ENCODE measurements around the gene SPECC1. TPM values are rescaled to one million over a fixed set of nuclear protein-coding genes. Genes with fewer than 3 reads are reported as not detected.
A peak's percentile ranks its signal among the peaks of the same experiment; 100 is the strongest.
"Not testable (repeated sequence)": the region's sequence is repeated elsewhere in the genome, so short reads cannot be mapped to it uniquely, and the experiment has no call there.

SPECC1 gene, protein sequence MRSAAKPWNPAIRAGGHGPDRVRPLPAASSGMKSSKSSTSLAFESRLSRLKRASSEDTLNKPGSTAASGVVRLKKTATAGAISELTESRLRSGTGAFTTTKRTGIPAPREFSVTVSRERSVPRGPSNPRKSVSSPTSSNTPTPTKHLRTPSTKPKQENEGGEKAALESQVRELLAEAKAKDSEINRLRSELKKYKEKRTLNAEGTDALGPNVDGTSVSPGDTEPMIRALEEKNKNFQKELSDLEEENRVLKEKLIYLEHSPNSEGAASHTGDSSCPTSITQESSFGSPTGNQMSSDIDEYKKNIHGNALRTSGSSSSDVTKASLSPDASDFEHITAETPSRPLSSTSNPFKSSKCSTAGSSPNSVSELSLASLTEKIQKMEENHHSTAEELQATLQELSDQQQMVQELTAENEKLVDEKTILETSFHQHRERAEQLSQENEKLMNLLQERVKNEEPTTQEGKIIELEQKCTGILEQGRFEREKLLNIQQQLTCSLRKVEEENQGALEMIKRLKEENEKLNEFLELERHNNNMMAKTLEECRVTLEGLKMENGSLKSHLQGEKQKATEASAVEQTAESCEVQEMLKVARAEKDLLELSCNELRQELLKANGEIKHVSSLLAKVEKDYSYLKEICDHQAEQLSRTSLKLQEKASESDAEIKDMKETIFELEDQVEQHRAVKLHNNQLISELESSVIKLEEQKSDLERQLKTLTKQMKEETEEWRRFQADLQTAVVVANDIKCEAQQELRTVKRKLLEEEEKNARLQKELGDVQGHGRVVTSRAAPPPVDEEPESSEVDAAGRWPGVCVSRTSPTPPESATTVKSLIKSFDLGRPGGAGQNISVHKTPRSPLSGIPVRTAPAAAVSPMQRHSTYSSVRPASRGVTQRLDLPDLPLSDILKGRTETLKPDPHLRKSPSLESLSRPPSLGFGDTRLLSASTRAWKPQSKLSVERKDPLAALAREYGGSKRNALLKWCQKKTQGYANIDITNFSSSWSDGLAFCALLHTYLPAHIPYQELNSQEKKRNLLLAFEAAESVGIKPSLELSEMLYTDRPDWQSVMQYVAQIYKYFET
- 10 to 100 TPM; 15.4 to 17.0 TPM for total RNA-seq

GRCh38 chr17:20009302-20010098 lies at the start of gene SPECC1:
Gene SPECC1, plus strand, starts transcription at chr17:20009359. Its CDS starts 87,293 bp downstream, at chr17:20096652.
- ChIA-PET POLR2A (interaction anchor here (0.7 kb wide), 1 partner anchor 195 kb away, joined by 3 read pairs; no protein-coding TSS in a partner anchor), CTCF (interaction anchor here (0.5 to 6.3 kb wide), 26 partner anchors 9 to 647 kb away, joined by 3 to 71 read pairs (median 3); partner anchors contain the start of genes AKAP10 and B9D1)
- peak within 1 kb of the TSS; percentile 73 for H3K4me3 Mint-ChIP-seq
- no peak within 1 kb of the TSS for H3K27ac Mint-ChIP-seq
- H3K4me1 Mint-ChIP-seq (ENCODE audit: low read depth), result peaks cover 11% of the 10 kb centered on the region
- DNase-seq, result peak; percentile 92
- no peaks in the 10 kb centered on the region for H3K36me3 Mint-ChIP-seq
- H3K9me3 Mint-ChIP-seq, result no peaks in the 10 kb centered on the region
- H3K27me3 Mint-ChIP-seq, result peaks cover 27% of the 10 kb centered on the region
- intact Hi-C loops (cut with micrococcal nuclease), result loop anchor here (1.0 to 5.0 kb wide), 3 partner anchors 31 to 148 kb away; no protein-coding TSS in a partner anchor

- Mint-ChIP-seq H3K4me1 (ENCODE audit: low read depth) (peaks cover 29% of the 10 kb centered on the region), H3K36me3 (peaks cover 30% of the 10 kb centered on the region)
- H3K27ac Mint-ChIP-seq; CTCF ChIA-PET; POLR2A ChIA-PET; H3K27me3 Mint-ChIP-seq; DNase-seq; H3K9me3 Mint-ChIP-seq; intact Hi-C loops (cut with micrococcal nuclease); H3K4me3 Mint-ChIP-seq: not testable (repeated sequence)
Measured at GRCh38 chr17:19962954-19963353, 46.2 kb upstream of the SPECC1 start.

GRCh38 chr17:19973156-19973555 lies 36.0 kb upstream of the SPECC1 start:
- intact Hi-C loops (cut with micrococcal nuclease), result no loop called here
- H3K36me3 Mint-ChIP-seq, result peaks cover 35% of the 10 kb centered on the region
- H3K27me3 Mint-ChIP-seq, result no peaks in the 10 kb centered on the region
- ChIA-PET POLR2A (no interaction called here), CTCF (no interaction called here)
- no peak overlapping the region for H3K27ac Mint-ChIP-seq
- H3K4me1 Mint-ChIP-seq (ENCODE audit: low read depth), result peaks cover 45% of the 10 kb centered on the region
- H3K9me3 Mint-ChIP-seq, result no peaks in the 10 kb centered on the region
- no peak overlapping the region for H3K4me3 Mint-ChIP-seq
- DNase-seq, result no peak

DNA sequence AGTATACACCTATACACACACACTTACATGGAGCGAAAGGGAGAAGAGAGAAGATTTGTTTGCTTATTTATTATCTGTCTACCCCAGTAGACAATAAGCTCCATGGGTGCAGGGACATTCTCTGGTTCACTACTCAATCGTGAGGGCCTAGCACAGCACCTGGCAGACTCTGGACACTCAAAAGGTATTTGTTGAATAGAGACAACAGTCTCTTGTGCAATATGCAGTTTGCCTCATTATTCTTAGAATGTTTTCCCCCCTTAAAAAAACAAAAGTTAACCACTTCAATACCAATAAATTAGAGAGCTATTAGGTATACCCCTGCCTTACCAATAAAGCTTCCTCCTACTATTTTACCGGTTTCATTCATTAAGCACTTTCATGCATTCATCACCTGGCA lies 33.6 kb upstream of the SPECC1 start:
- Mint-ChIP-seq H3K27me3 (no peaks in the 10 kb centered on the region), H3K4me3 (peak overlapping the region; percentile 94), H3K27ac (peak overlapping the region; percentile 61), H3K36me3 (peaks cover 18% of the 10 kb centered on the region), H3K9me3 (peaks cover 4% of the 10 kb centered on the region), H3K4me1 (ENCODE audit: low read depth) (peaks cover 45% of the 10 kb centered on the region)
- ChIA-PET POLR2A (no interaction called here), CTCF (interaction anchor here (4.2 kb wide), 1 partner anchor 34 kb away, joined by 24 read pairs; the partner anchor contains the start of gene SPECC1)
- no peak for DNase-seq
- intact Hi-C loops (cut with micrococcal nuclease), result loop anchor here (5.0 kb wide), 1 partner anchor 347 kb away; no protein-coding TSS in a partner anchor

DNA sequence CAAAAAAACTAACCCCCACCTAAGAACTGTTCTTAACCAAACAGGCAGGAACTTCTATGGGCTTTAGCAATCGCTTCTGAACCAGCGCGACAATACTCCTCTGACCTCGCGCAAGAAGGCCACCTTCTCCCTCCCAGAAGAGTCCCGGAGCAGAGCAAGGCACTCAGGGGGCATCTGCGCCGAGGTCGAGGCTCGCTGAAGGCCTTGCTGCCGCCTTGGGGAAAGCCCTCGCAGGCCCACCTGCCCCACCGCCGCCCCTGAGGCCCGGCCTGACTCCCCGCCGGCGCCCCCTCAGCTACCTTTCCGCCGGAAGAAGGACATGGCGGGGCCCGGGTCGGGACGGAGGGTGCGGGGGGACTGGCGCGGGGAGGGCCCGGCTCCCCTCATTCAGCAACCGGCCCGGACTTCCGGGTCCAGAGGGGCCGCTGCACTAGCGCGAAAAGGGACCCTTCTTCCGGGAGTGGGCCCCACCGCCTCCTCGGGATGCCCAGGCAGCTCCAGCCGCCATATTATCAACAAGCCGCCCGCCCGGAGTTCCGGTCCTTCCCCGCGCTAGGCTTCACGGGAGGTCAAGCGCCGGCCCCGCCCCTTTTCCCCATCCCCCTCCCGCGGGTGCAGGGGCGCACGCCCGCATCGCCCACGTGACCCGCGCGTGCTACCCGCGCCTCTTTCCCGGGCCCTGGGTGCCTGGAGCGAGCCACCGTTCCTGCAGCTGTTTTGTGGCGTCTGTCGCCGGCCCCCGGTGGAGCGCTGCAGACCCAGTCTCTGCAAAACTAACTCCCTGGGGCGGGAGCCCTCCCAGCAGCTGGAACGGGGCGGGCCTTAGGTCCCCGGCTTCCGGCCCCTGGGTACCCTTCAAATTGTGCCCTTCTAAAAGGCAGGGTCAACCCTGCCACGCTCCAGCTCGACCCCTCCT lies 31.6 kb upstream of the SPECC1 start, which contains the start of gene AKAP10:
AKAP10 (minus strand) TSS at position 536 of the 916 bp plus-strand sequence; CDS start at position 387, 149 bp downstream.
- intact Hi-C loops (cut with micrococcal nuclease), result loop anchor here (1.0 to 5.0 kb wide), 3 partner anchors 32 to 345 kb away; partner anchors contain the start of gene SPECC1
- Mint-ChIP-seq H3K9me3 (peaks cover 4% of the 10 kb centered on the region), H3K36me3 (peaks cover 14% of the 10 kb centered on the region), H3K4me1 (ENCODE audit: low read depth) (peaks cover 49% of the 10 kb centered on the region), H3K27me3 (no peaks in the 10 kb centered on the region), H3K4me3 (peak within 1 kb of the TSS; percentile 94), H3K27ac (peak within 1 kb of the TSS; percentile 97)
- peak; percentile 96 for DNase-seq
- CTCF ChIA-PET, result interaction anchor here (0.8 to 4.2 kb wide), 4 partner anchors 11 to 215 kb away, joined by 3 to 24 read pairs (median 3); partner anchors contain the start of gene SPECC1
- POLR2A ChIA-PET, result interaction anchor here (0.6 to 1.7 kb wide), 6 partner anchors 8 to 178 kb away, joined by 3 to 4 read pairs (median 3); no protein-coding TSS in a partner anchor

DNA sequence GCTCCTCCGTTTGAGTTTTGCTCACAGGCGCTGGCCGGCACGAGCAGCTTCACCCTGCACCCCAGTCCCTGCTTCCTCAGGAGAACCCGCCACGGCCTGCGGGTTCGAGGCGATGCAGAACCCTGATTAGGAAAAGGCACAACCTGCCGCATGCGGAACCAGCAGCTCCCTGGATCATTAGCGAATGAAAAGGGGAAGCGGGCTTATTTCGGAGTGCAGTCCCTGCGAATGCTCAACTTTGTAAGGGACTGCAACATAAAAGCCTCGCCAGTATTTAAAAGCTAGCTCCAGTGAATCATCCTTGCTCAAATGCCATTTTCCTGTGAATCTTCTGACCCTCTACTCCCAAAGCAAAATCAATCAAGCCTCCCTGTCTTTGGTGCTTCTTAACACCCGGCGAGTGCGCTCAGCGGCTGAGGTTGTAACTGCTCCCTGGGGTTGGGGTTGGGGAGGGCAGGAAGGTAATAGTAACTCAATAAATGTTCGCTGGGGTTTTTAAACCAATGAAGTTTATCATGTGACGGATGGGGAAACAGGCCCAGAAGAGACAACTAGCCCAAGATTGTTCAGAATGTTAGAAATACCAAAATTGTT lies 30.9 kb upstream of the SPECC1 start:
- CTCF ChIA-PET, result interaction anchor here (0.8 to 4.2 kb wide), 4 partner anchors 10 to 216 kb away, joined by 3 to 24 read pairs (median 3); partner anchors contain the start of gene SPECC1
- Mint-ChIP-seq H3K9me3 (peaks cover 4% of the 10 kb centered on the region), H3K36me3 (peaks cover 10% of the 10 kb centered on the region), H3K4me3 (peak overlapping the region; percentile 94), H3K4me1 (ENCODE audit: low read depth) (peaks cover 47% of the 10 kb centered on the region), H3K27ac (peak overlapping the region; percentile 97), H3K27me3 (no peaks in the 10 kb centered on the region)
- POLR2A ChIA-PET, result interaction anchor here (1.2 to 1.7 kb wide), 2 partner anchors 51 to 177 kb away, joined by 3 to 4 read pairs; no protein-coding TSS in a partner anchor
- intact Hi-C loops (cut with micrococcal nuclease), result loop anchor here (1.0 to 5.0 kb wide), 3 partner anchors 31 to 344 kb away; partner anchors contain the start of gene SPECC1
- DNase-seq, result peak; percentile 46

- DNase-seq, result no peak
- Mint-ChIP-seq H3K27me3 (no peaks in the 10 kb centered on the region), H3K27ac (peak overlapping the region; percentile 97), H3K4me3 (peak overlapping the region; percentile 94), H3K9me3 (peaks cover 4% of the 10 kb centered on the region), H3K36me3 (peaks cover 8% of the 10 kb centered on the region), H3K4me1 (ENCODE audit: low read depth) (peaks cover 42% of the 10 kb centered on the region)
- intact Hi-C loops (cut with micrococcal nuclease), result loop anchor here (1.0 to 5.0 kb wide), 3 partner anchors 30 to 343 kb away; partner anchors contain the start of gene SPECC1
- ChIA-PET POLR2A (no interaction called here), CTCF (interaction anchor here (4.2 kb wide), 1 partner anchor 30 kb away, joined by 24 read pairs; the partner anchor contains the start of gene SPECC1)
Measured at GRCh38 chr17:19978805-19979211, 30.4 kb upstream of the SPECC1 start.

- no peaks in the 10 kb centered on the region for H3K27me3 Mint-ChIP-seq
- H3K4me1 Mint-ChIP-seq (ENCODE audit: low read depth), result peaks cover 32% of the 10 kb centered on the region
- peaks cover 8% of the 10 kb centered on the region for H3K36me3 Mint-ChIP-seq
- POLR2A ChIA-PET, result no interaction called here
- DNase-seq, result no peak
- H3K9me3 Mint-ChIP-seq, result peaks cover 4% of the 10 kb centered on the region
- CTCF ChIA-PET, result interaction anchor here (0.9 kb wide), 1 partner anchor 12 kb away, joined by 3 read pairs; no protein-coding TSS in a partner anchor
- H3K27ac Mint-ChIP-seq, result no peak overlapping the region
- H3K4me3 Mint-ChIP-seq, result no peak overlapping the region
- intact Hi-C loops (cut with micrococcal nuclease), result loop anchor here (5.0 kb wide), 1 partner anchor 342 kb away; no protein-coding TSS in a partner anchor
Measured at GRCh38 chr17:19979917-19980770, 29.0 kb upstream of the SPECC1 start.
